Ishikawa (cell line): Measurements from ENCODE around the gene CRTAC1.
A peak's percentile ranks its signal among the peaks of the same experiment; 100 is the strongest.

Source experiments
- CEBPB ChIP-seq: IDR thresholded peaks from 2 replicates; pipeline ENCODE4 v1.6.1; 2012
- CREB1 ChIP-seq: IDR thresholded peaks from 2 replicates; pipeline ENCODE4 v1.6.1; 2012; ENCODE audit warnings: low read depth
- EGR1 ChIP-seq: IDR thresholded peaks from 2 replicates; pipeline ENCODE4 v1.6.1; 2012
- EP300 ChIP-seq: IDR thresholded peaks from 2 replicates; pipeline ENCODE4 v1.6.1; 2012; ENCODE audit warnings: borderline replicate concordance
- FOXM1 ChIP-seq: IDR thresholded peaks from 2 replicates; pipeline ENCODE4 v1.6.1; 2012; ENCODE audit warnings: low read depth, borderline replicate concordance
- NFIC ChIP-seq: IDR thresholded peaks from 2 replicates; pipeline ENCODE4 v1.6.1; 2012
- RAD21 ChIP-seq: IDR thresholded peaks from 2 replicates; pipeline ENCODE4 v1.6.1; 2012; ENCODE audit warnings: low read depth
- TAF1 ChIP-seq: IDR thresholded peaks from 2 replicates; pipeline ENCODE4 v1.6.1; 2012; ENCODE audit warnings: low read depth, mild to moderate bottlenecking
- TCF12 ChIP-seq: IDR thresholded peaks from 2 replicates; pipeline ENCODE4 v1.6.1; 2012; ENCODE audit warnings: low read depth
- TEAD4 ChIP-seq: IDR thresholded peaks from 2 replicates; pipeline ENCODE4 v1.6.1; 2012
- YY1 ChIP-seq: IDR thresholded peaks from 2 replicates; pipeline ENCODE4 v1.6.1; 2012; ENCODE audit warnings: low read depth
- ZBTB7A ChIP-seq: IDR thresholded peaks from 2 replicates; pipeline ENCODE4 v1.6.1; 2012; ENCODE audit warnings: low read depth
- TF ChIP-seq, protein P1 (sequence below): IDR thresholded peaks from 2 replicates; pipeline ENCODE4 v1.6.1; 2012; ENCODE audit warnings: low read depth, mild to moderate bottlenecking
- TF ChIP-seq, protein P2 (sequence below): IDR thresholded peaks from 2 replicates; pipeline ENCODE4 v1.6.1; 2012
- TF ChIP-seq, protein P3 (sequence below): IDR thresholded peaks from 2 replicates; pipeline ENCODE4 v1.6.1; 2012

CRTAC1 gene

DNA sequence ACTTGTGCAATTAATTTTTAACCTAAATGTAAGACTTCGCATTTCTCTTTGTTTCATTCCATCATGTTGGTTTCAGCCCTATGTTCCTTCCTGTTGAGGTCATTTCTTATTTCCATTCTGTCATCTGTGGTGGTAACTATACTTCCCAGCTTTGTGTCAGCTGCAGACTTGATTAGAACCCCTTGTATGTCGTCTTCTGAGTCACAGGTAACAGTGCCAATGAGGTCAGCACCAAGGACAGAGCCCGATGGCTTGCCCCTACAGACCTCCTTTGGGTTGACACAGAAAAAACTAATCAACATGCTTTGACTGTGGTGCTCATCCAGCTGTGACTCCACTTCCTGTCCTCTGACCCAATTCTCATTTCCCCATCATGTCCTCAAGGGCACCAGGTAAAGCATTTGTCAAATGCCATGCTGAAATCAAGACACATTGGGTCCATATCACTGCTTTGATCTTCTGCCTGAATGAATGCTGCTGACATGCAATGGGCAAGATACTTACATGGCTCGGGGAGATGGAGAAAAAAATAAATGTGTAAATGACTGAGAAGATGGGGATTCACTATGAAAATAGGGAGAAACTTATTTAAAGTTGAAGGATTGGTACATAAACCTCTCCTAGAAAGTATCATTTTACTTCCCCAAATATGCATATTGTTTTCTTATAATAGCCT, 25.6 kb upstream of the CRTAC1 start:
- TF ChIP-seq, protein P1, sequence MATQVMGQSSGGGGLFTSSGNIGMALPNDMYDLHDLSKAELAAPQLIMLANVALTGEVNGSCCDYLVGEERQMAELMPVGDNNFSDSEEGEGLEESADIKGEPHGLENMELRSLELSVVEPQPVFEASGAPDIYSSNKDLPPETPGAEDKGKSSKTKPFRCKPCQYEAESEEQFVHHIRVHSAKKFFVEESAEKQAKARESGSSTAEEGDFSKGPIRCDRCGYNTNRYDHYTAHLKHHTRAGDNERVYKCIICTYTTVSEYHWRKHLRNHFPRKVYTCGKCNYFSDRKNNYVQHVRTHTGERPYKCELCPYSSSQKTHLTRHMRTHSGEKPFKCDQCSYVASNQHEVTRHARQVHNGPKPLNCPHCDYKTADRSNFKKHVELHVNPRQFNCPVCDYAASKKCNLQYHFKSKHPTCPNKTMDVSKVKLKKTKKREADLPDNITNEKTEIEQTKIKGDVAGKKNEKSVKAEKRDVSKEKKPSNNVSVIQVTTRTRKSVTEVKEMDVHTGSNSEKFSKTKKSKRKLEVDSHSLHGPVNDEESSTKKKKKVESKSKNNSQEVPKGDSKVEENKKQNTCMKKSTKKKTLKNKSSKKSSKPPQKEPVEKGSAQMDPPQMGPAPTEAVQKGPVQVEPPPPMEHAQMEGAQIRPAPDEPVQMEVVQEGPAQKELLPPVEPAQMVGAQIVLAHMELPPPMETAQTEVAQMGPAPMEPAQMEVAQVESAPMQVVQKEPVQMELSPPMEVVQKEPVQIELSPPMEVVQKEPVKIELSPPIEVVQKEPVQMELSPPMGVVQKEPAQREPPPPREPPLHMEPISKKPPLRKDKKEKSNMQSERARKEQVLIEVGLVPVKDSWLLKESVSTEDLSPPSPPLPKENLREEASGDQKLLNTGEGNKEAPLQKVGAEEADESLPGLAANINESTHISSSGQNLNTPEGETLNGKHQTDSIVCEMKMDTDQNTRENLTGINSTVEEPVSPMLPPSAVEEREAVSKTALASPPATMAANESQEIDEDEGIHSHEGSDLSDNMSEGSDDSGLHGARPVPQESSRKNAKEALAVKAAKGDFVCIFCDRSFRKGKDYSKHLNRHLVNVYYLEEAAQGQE, result peak; percentile 96
- TF ChIP-seq RAD21, result no peak
- TF ChIP-seq, protein P2, sequence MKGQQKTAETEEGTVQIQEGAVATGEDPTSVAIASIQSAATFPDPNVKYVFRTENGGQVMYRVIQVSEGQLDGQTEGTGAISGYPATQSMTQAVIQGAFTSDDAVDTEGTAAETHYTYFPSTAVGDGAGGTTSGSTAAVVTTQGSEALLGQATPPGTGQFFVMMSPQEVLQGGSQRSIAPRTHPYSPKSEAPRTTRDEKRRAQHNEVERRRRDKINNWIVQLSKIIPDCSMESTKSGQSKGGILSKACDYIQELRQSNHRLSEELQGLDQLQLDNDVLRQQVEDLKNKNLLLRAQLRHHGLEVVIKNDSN, result no peak

DNA sequence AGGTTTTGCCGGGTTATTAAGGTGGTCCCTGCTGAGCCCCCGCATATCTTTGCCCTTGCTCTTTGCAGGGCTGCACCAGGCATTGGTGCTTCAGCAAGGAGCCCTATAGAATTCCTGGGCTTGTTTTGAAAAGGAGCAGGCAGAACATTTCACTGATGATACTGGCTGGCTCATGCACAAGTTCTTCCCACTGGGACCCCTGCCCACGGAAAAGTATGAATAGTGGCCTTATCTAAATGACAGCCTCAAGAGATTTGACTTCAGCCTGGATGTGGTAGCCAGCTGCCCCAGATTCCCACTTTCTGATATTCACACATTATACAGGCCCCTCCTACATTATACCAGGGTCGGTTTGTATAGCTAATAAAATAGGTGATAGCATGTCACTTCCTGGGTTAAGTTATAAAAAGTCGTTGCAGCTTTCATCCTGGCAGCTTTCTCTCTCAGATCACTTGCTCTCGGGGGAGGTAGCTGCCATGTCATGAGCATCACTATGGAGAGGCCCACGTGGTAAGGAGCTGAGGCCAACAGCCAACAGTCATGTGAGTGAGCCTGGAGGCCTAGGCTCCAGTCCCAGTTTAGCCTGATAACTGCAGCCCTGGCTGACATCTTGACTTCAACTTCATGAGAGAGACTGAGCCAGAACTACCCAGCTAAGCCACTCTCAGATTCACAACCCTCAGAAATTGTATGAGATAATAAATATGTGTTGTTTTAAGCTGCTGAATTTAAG, 16.8 kb upstream of the CRTAC1 start:
- TF ChIP-seq TAF1 (no peak), CREB1 (no peak), RAD21 (no peak), EP300 (no peak), CEBPB (no peak), ZBTB7A (no peak), YY1 (no peak), TCF12 (no peak), NFIC (no peak), TEAD4 (no peak), FOXM1 (no peak), EGR1 (no peak)
- TF ChIP-seq, protein P1, result no peak
- TF ChIP-seq, protein P3, sequence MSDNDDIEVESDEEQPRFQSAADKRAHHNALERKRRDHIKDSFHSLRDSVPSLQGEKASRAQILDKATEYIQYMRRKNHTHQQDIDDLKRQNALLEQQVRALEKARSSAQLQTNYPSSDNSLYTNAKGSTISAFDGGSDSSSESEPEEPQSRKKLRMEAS, result no peak
- TF ChIP-seq, protein P2, result no peak

DNA sequence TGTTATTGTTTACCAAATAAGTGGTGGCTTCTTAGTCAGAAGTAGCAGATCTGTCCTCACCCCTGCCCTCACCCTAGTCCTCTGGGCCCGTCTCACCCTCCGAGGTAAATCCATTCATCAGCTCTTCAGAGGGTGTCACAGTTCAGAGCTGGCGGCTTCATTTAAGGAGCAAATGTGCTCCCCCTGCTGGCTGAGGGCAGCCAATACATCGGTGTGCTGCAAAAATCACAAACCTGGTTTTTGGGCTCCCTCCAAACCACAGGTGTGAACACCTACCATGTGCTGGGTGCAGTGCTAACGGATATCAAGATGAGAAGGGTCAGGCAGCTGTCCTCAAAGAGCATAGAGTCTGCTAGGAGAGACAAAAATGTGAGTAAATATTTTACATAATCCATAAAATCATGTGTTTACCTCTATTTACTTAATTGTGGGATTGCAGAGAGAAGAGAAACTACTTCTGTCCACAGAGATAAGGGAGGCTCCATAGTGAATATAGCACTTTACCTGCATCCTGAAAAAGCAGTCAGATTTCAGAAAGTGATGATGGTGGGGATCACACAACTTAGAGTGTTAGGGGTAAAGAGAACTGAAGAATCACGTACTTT, 15.5 kb upstream of the CRTAC1 start:
- TF ChIP-seq FOXM1, result no peak
- no peak for TF ChIP-seq TCF12
- no peak for TF ChIP-seq NFIC
- TF ChIP-seq, protein P3, result peak; percentile 93
- TF ChIP-seq RAD21, result peak; percentile 74
- no peak for TF ChIP-seq TAF1
- no peak for TF ChIP-seq EP300
- TF ChIP-seq, protein P1, result no peak
- TF ChIP-seq, protein P2, result no peak
- TF ChIP-seq YY1, result no peak
- TF ChIP-seq EGR1, result no peak
